KMS-11 (cell line): ENCODE data around the gene TERT.

Experiments used
- H2AFZ ChIP-seq: fragments of 200-600 bp; sonication (generic); 2 replicates; pipeline ENCODE4 v1.6.1; 2016; ENCODE audit warnings: antibody characterized with exemption, mixed run types, low read depth
- H3K27ac ChIP-seq: fragments of 200-600 bp; sonication (generic); 2 replicates; pipeline ENCODE4 v1.6.1; 2016; ENCODE audit warnings: mild to moderate bottlenecking, mixed run types
- H3K27me3 ChIP-seq: fragments of 200-600 bp; sonication (generic); 2 replicates; pipeline ENCODE4 v1.6.1; 2017; ENCODE audit warnings: mild to moderate bottlenecking, low read depth, mixed run types, moderate library complexity; ENCODE audit not compliant: insufficient read depth
- H3K36me3 ChIP-seq: fragments of 200-600 bp; sonication (generic); 2 replicates; pipeline ENCODE4 v1.6.1; 2017; ENCODE audit warnings: mild to moderate bottlenecking, mixed run types; ENCODE audit not compliant: insufficient read depth
- H3K4me1 ChIP-seq: fragments of 200-600 bp; sonication (generic); 2 replicates; pipeline ENCODE4 v1.6.1; 2016; ENCODE audit warnings: mild to moderate bottlenecking, low read depth, mixed run types; ENCODE audit not compliant: poor library complexity, severe bottlenecking
- H3K4me2 ChIP-seq: fragments of 200-600 bp; sonication (generic); 2 replicates; pipeline ENCODE4 v1.7.0; 2016; ENCODE audit warnings: mild to moderate bottlenecking, mixed run types
- H3K4me3 ChIP-seq: fragments of 200-600 bp; sonication (generic); IDR thresholded peaks from 2 replicates; pipeline ENCODE4 v1.6.1; 2017; ENCODE audit warnings: low read depth, low read length, mixed read lengths; ENCODE audit not compliant: insufficient read depth
- H3K79me2 ChIP-seq: fragments of 200-600 bp; sonication (generic); 2 replicates; pipeline ENCODE4 v1.6.1; 2016; ENCODE audit warnings: low read depth, mixed run types; ENCODE audit not compliant: insufficient read depth
- H3K9ac ChIP-seq: fragments of 200-600 bp; sonication (generic); 2 replicates; pipeline ENCODE4 v1.6.1; 2016; ENCODE audit warnings: mild to moderate bottlenecking, mixed run types
- H4K20me1 ChIP-seq: fragments of 200-600 bp; sonication (generic); 2 replicates; pipeline ENCODE4 v1.6.1; 2016; ENCODE audit warnings: mild to moderate bottlenecking, mixed run types; ENCODE audit not compliant: insufficient read depth
- CTCF ChIP-seq: fragments of 200-600 bp; sonication (generic); conservative IDR thresholded peaks from 2 replicates; pipeline ENCODE4 v1.6.1; 2017; ENCODE audit warnings: low read depth, mild to moderate bottlenecking, antibody characterized with exemption, low read length, moderate library complexity, mixed read lengths

TERT gene

DNA sequence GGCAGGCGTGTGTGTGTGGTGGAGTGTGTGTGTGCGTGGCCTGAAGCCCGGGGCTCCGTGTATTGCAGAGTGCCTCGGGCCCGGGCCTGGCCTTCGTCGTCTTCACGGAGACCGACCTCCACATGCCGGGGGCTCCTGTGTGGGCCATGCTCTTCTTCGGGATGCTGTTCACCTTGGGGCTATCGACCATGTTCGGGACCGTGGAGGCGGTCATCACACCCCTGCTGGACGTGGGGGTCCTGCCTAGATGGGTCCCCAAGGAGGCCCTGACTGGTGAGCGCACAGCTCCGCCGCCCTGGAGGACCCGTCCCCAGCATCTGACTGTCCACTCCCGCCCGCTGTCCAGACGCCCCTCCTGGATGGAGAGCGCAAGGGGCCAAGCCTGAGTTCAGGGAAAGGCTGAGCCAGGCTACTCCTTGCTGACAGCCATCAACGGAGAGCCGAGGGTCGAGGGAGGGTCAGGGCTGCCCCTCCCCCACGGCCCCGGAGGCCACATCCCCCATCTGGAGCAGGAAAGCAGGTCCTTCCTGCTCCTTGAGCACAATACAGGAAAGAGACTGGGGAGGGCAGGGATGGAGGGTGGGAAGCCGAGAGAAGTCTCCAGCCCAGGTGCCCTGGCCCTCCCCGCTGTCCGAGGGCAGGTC lies 51.3 kb downstream of the TERT start:
- Histone ChIP-seq H4K20me1 (no peaks in the 10 kb centered on the region), H3K79me2 (no peaks in the 10 kb centered on the region), H3K27ac (no peak overlapping the region), H3K9ac (no peak overlapping the region), H3K4me1 (peaks cover 4% of the 10 kb centered on the region), H3K4me3 (no peak overlapping the region), H3K36me3 (no peaks in the 10 kb centered on the region), H3K27me3 (peaks cover 9% of the 10 kb centered on the region; the same call in 1 of the 2 replicates), H2AFZ (no peak overlapping the region), H3K4me2 (no peak overlapping the region)
- TF ChIP-seq CTCF, result no peak

- no peak overlapping the region for H3K9ac ChIP-seq
- no peak overlapping the region for H3K27ac ChIP-seq
- H4K20me1 ChIP-seq, result no peaks in the 10 kb centered on the region
- H3K4me2 ChIP-seq, result no peak overlapping the region
- no peak for TF ChIP-seq CTCF
- H2AFZ ChIP-seq, result no peak overlapping the region
- no peaks in the 10 kb centered on the region for H3K36me3 ChIP-seq
- peaks cover 9% of the 10 kb centered on the region; the same call in 1 of the 2 replicates for H3K27me3 ChIP-seq
- H3K4me1 ChIP-seq, result peaks cover 4% of the 10 kb centered on the region
- H3K4me3 ChIP-seq, result no peak overlapping the region
- no peaks in the 10 kb centered on the region for H3K79me2 ChIP-seq
Observed at GRCh38 chr5:1242733-1243486, 52.0 kb downstream of the TERT start.

GRCh38 chr5:1241509-1242080 lies 53.3 kb downstream of the TERT start:
- no peak overlapping the region for H3K27ac ChIP-seq
- no peak overlapping the region for H3K4me2 ChIP-seq
- H3K4me3 ChIP-seq, result no peak overlapping the region
- no peaks in the 10 kb centered on the region for H3K79me2 ChIP-seq
- no peak for TF ChIP-seq CTCF
- no peaks in the 10 kb centered on the region for H4K20me1 ChIP-seq
- H3K4me1 ChIP-seq, result peaks cover 2% of the 10 kb centered on the region
- no peaks in the 10 kb centered on the region for H3K36me3 ChIP-seq
- no peak overlapping the region for H3K9ac ChIP-seq
- peaks cover 3% of the 10 kb centered on the region; the same call in 1 of the 2 replicates for H3K27me3 ChIP-seq
- H2AFZ ChIP-seq, result no peak overlapping the region

DNA sequence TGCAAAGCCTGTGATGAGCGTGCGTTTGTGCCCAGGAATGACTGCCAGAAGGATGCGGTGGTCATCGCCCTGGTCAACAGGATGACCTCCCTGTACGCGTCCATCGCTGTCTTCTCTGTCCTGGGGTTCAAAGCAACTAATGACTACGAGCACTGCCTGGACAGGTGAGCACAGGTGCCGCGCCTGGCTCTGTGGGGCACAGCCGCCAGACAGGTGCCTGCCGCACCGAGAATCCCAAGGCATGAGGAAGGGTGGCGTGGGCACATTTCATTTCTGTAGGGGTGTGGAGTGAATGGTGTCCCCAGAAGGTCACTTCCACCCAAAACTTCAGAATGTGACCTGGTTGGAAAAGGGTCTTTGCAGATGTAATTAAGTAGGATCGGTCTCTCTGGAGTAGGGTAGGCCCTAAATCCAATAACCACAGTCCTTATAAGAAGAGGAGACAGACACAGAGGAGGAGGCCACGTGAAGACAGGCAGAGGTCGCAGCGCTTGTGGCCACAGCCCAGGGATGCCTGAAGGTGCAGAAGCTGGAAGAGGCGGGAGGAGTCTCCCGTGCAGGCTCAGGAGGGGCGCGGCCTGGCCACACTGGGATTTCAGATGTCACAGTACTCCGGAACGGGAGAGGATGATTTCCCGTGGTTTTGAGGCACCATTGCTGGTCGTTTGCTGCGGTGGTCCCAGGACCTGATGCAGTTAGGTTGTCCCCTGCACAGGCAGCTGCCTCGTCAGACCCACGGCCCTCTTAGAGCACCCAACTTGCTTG lies 54.2 kb downstream of the TERT start:
- Histone ChIP-seq H3K27ac (no peak overlapping the region), H3K27me3 (peaks cover 3% of the 10 kb centered on the region; the same call in 1 of the 2 replicates), H4K20me1 (no peaks in the 10 kb centered on the region), H3K4me2 (no peak overlapping the region), H3K4me3 (no peak overlapping the region), H2AFZ (no peak overlapping the region), H3K79me2 (no peaks in the 10 kb centered on the region), H3K4me1 (no peaks in the 10 kb centered on the region), H3K36me3 (no peaks in the 10 kb centered on the region), H3K9ac (no peak overlapping the region)
- no peak for TF ChIP-seq CTCF
